ENCODE data around the gene AGTPBP1. TPM values are rescaled to one million over a fixed set of nuclear protein-coding genes. Genes with fewer than 3 reads are reported as not detected.

Gene AGTPBP1
- total and polyA plus RNA-seq, 2 of the 8 experiments (the other 6 are each of a cell fraction or from before 2014, with no cell fraction given), result 13.4 to 65.2 TPM

DNA sequence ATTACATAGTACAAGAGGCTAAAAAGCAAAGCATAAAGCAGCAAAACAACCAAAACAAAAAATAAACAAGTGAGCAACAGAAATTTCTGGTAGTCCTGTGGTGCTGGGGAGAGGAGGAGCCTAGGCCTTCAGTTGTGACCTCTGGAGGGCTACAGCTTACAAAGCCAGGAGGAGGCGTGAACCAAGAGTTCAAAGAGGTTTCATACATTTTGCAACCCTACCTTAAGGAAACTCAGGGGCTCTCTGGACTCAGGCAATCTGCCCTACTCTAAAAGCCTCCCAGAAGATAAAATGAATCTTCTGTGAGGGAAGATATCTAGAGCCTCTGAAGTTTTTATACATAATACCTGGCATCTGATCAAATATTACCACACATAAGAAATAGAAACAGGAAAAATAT, 187.4 kb downstream of the AGTPBP1 start:
- Histone ChIP-seq H2BK5ac (ENCODE audit: low read depth, low read length) (no peak overlapping the region), H4K91ac (replicated peaks; ENCODE audit: insufficient read length, low read length) (no peak overlapping the region), H2AFZ (ENCODE audit: low read length) (no peak overlapping the region), H3K27me3 (replicated peaks in 1 of 4; ENCODE audit: control insufficient read depth in 3 of 4, extremely low read depth in 1 of 4, insufficient read depth in 3 of 4, low read length in 3 of 4) (no peaks in the 10 kb centered on the region), H3K9ac (replicated peaks in 1 of 4; ENCODE audit: extremely low read depth in 1 of 4, low read depth in 3 of 4, low read length in 3 of 4) (no peak overlapping the region), H3K14ac (ENCODE audit: insufficient read length) (no peak overlapping the region), H2BK12ac (ENCODE audit: low read depth, low read length) (no peak overlapping the region), H2BK120ac (replicated peaks; ENCODE audit: low read depth, low read length) (no peak overlapping the region), H4K20me1 (replicated peaks in 1 of 2; ENCODE audit: control insufficient read depth in 1 of 2, insufficient read depth in 2 of 2, low read length in 2 of 2) (no peaks in the 10 kb centered on the region), H2AK5ac (ENCODE audit: low read depth, low read length) (no peak overlapping the region), H4K5ac (ENCODE audit: insufficient read length, low read depth, low read length) (no peak overlapping the region), H3K4me2 (ENCODE audit: insufficient read depth in 1 of 2, low read depth in 2 of 2, low read length in 2 of 2) (no peak overlapping the region), H3K18ac (ENCODE audit: extremely low read depth, low read length) (no peak overlapping the region), H3K4me1 (replicated peaks in 1 of 4; ENCODE audit: control insufficient read depth in 3 of 4, insufficient read depth in 4 of 4, low read length in 3 of 4) (peaks cover 0 to 3% (median 0%) of the 10 kb centered on the region in 4 experiments; a peak in 1 of 7 replicates), H3K79me2 (ENCODE audit: control insufficient read depth in 1 of 2, insufficient read depth in 2 of 2, low read length in 2 of 2) (no peaks in the 10 kb centered on the region), H3K79me1 (ENCODE audit: low read depth, low read length) (no peaks in the 10 kb centered on the region), H3K9me3 (ENCODE audit: insufficient read depth in 2 of 2, low read depth in 1 of 2, low read length in 1 of 2) (no peaks in the 10 kb centered on the region), H2BK15ac (ENCODE audit: low read length) (no peak overlapping the region), H4K8ac (ENCODE audit: extremely low read depth, insufficient read depth, low read length) (no peak overlapping the region), H3K4me3 (ENCODE audit: extremely low read depth in 1 of 4, insufficient read depth in 2 of 4, low read depth in 3 of 4, low read length in 4 of 4) (no peak overlapping the region), H3K23me2 (ENCODE audit: low read depth, low read length) (no peaks in the 10 kb centered on the region), H3K4ac (replicated peaks; ENCODE audit: insufficient read length, low read depth, low read length) (no peak overlapping the region), H2BK20ac (ENCODE audit: low read length) (no peak overlapping the region), H3K56ac (replicated peaks; ENCODE audit: insufficient read length, low read depth, low read length) (no peak overlapping the region), H3K27ac (ENCODE audit: low read depth, low read length) (no peak overlapping the region), H3K23ac (ENCODE audit: insufficient read length) (no peak overlapping the region), H3K36me3 (ENCODE audit: control insufficient read depth in 2 of 4, insufficient read depth in 4 of 4, low read length in 3 of 4) (no peaks in the 10 kb centered on the region; a peak in 1 of 8 replicates)
- ChIA-PET CTCF (ENCODE audit: partially characterized antibody) (interaction anchor here (1.2 to 1.3 kb wide), 2 partner anchors 9 to 47 kb away, joined by 3 to 4 read pairs; no protein-coding TSS in a partner anchor), POLR2A (ENCODE audit: partially characterized antibody) (no interaction called here)
- DNase-seq (ENCODE audit: low read depth in 1 of 2, low spot score in 2 of 2) (no peak), FAIRE-seq (no peak)
- 86% methylated on average over 1 of the region's 1 CpG; no CpG with 5 or more reads in 1 of the 2 experiments for WGBS, 2 experiments (ENCODE audit: extremely low coverage in 1 of 2, insufficient coverage in 1 of 2, insufficient read length in 1 of 2, insufficient replicate concordance in 2 of 2, low coverage in 1 of 2, low lambda C conversion rate in 2 of 2, missing lambda C conversion rate in 1 of 2)
- TF ChIP-seq TAF1 (IDR thresholded peaks at IDR 0.05; ENCODE audit: low read depth, low read length), result no peak
- no peak for TF ChIP-seq MAX (IDR thresholded peaks at IDR 0.05)
- no peak for TF ChIP-seq KDM5A (IDR thresholded peaks at IDR 0.05; ENCODE audit: low read length)
- no peak for TF ChIP-seq RAD21 (IDR thresholded peaks at IDR 0.05 in 1 of 2, conservative IDR thresholded peaks at IDR 0.05 in 1 of 2; ENCODE audit: low read depth in 2 of 2, low read length in 2 of 2)
- no peak for TF ChIP-seq POLR2A (IDR thresholded peaks at IDR 0.05; ENCODE audit: control extremely low read depth in 1 of 2, low read depth in 2 of 2, low read length in 2 of 2)

Data from H1 (cell line).